Prostate gland (tissue), 1 donor: ENCODE measurements around the gene BIRC3.

ENCODE experiments used
- POLR2A ChIP-seq: fragments of 450-650 bp; IDR thresholded peaks from one replicate; pipeline ENCODE4 v1.6.1; 2016; ENCODE audit warnings: antibody characterized with exemption, mild to moderate bottlenecking
- POLR2AphosphoS5 ChIP-seq: sonication (generic); formaldehyde crosslinking; IDR thresholded peaks from one replicate; pipeline ENCODE4 v1.6.1; 2017; ENCODE audit warnings: antibody characterized with exemption

DNA sequence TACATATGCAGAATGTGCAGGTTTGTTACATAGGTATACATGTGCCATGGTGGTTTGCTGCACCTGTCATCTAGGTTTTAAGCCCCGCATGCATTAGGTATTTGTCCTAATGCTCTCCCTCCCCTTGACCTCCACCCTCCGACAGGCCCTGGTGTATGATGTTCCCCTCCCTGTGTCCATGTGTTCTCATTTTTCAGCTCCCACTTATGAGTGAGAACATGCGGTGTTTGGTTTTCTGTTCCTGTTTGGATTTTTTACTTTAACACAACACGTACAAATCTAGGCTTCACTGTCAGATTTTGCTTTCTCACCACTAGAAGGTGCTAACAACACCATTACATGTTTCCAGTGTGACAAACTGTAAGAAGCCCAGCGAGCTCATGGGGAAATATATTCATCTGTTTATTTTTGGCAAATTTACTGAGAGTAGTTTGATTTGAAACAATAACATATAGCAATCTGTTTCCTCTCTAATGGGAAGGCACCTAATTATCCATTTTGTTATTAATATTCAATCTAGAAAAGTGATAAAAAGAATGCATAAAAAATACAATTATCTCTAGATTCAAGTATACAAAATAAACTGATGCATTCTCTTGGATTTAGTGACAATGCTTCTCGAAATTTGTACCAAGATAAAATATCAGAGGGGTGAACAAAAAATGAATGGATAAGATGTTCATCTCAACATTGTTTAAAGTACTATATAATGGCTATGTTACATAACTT, 23.2 kb upstream of the BIRC3 start:
- TF ChIP-seq POLR2AphosphoS5 (no peak), POLR2A (no peak)
